SK-N-SH treated with all-trans-retinoic acid at 6 μM for 48 hours (cell line): ENCODE measurements around the gene DDB1.

Experiments used
- ATAC-seq: fragments of 200-7000 bp; cut with Tn5 transposase; 3 replicates; pipeline ENCODE4 v1.9.1; 2020; ENCODE audit warnings: mild to moderate bottlenecking, moderate library complexity
- ARNTL ChIP-seq: fragments of 450-650 bp; formaldehyde crosslinking; IDR thresholded peaks from 2 replicates; pipeline ENCODE4 v1.5.0; 2020; ENCODE audit warnings: low read depth, mild to moderate bottlenecking, moderate library complexity, borderline replicate concordance
- BACH2 ChIP-seq: fragments of 250-450 bp; sonication (Bioruptor Pico); IDR thresholded peaks from 2 replicates; pipeline ENCODE4 v1.9.0; 2021; ENCODE audit warnings: mild to moderate bottlenecking, borderline replicate concordance
- CSDC2 ChIP-seq: fragments of 250-450 bp; sonication (Bioruptor Pico); IDR thresholded peaks from 2 replicates; pipeline ENCODE4 v1.5.0; 2020; ENCODE audit warnings: mild to moderate bottlenecking, moderate library complexity
- ESRRG ChIP-seq: fragments of 250-450 bp; sonication (Bioruptor Pico); IDR thresholded peaks from 2 replicates; pipeline ENCODE4 v1.6.1; 2021; ENCODE audit warnings: mild to moderate bottlenecking
- GLIS3 ChIP-seq: fragments of 250-450 bp; sonication (Bioruptor Pico); IDR thresholded peaks from 2 replicates; pipeline ENCODE4 v1.5.0; 2020; ENCODE audit warnings: mild to moderate bottlenecking, moderate library complexity
- ISL1 ChIP-seq: fragments of 250-450 bp; sonication (Bioruptor Pico); IDR thresholded peaks from 2 replicates; pipeline ENCODE4 v2.1.2; 2022; ENCODE audit warnings: mild to moderate bottlenecking, moderate library complexity
- OSR1 ChIP-seq: fragments of 250-450 bp; sonication (Bioruptor Pico); IDR thresholded peaks from 2 replicates; pipeline ENCODE4 v1.8.0; 2022; ENCODE audit warnings: moderate library complexity, mild to moderate bottlenecking, inconsistent platforms
- PPARA ChIP-seq: fragments of 250-450 bp; sonication (Bioruptor Pico); IDR thresholded peaks from 2 replicates; pipeline ENCODE4 v1.5.0; 2020; ENCODE audit warnings: mild to moderate bottlenecking, borderline replicate concordance
- RARB ChIP-seq: fragments of 250-450 bp; sonication (Bioruptor Pico); IDR thresholded peaks from 2 replicates; pipeline ENCODE4 v1.8.0; 2021; ENCODE audit warnings: mild to moderate bottlenecking, moderate library complexity
- SNAI2 ChIP-seq: fragments of 250-450 bp; sonication (Bioruptor Pico); IDR thresholded peaks from 2 replicates; pipeline ENCODE4 v1.5.0; 2020; ENCODE audit warnings: mild to moderate bottlenecking, moderate library complexity
- TCF4 ChIP-seq: fragments of 250-450 bp; sonication (Bioruptor Pico); IDR thresholded peaks from 2 replicates; pipeline ENCODE4 v1.8.0; 2021; ENCODE audit warnings: mild to moderate bottlenecking, moderate library complexity, borderline replicate concordance
- TOX ChIP-seq: fragments of 250-450 bp; sonication (Bioruptor Pico); IDR thresholded peaks from 2 replicates; pipeline ENCODE4 v1.8.0; 2021; ENCODE audit warnings: mild to moderate bottlenecking, moderate library complexity, borderline replicate concordance
- ZC3H10 ChIP-seq: fragments of 250-450 bp; sonication (Bioruptor Pico); IDR thresholded peaks from 2 replicates; pipeline ENCODE4 v1.5.1; 2021; ENCODE audit warnings: mild to moderate bottlenecking, moderate library complexity
- ZFP3 ChIP-seq: fragments of 250-450 bp; sonication (Bioruptor Pico); IDR thresholded peaks from 2 replicates; pipeline ENCODE4 v1.5.0; 2020; ENCODE audit warnings: mild to moderate bottlenecking, moderate library complexity
- ZFP30 ChIP-seq: fragments of 450-650 bp; formaldehyde crosslinking; IDR thresholded peaks from 2 replicates; pipeline ENCODE4 v1.5.0; 2022; ENCODE audit warnings: mild to moderate bottlenecking, moderate library complexity
- ZNF565 ChIP-seq: fragments of 450-650 bp; formaldehyde crosslinking; conservative IDR thresholded peaks from 2 replicates; pipeline ENCODE4 v1.5.0; 2020; ENCODE audit warnings: low read depth, mild to moderate bottlenecking, moderate library complexity
- ZNF70 ChIP-seq: fragments of 450-650 bp; formaldehyde crosslinking; IDR thresholded peaks from 2 replicates; pipeline ENCODE4 v1.5.0; 2020; ENCODE audit warnings: mild to moderate bottlenecking, moderate library complexity
- ZNF8 ChIP-seq: fragments of 450-650 bp; formaldehyde crosslinking; IDR thresholded peaks from 2 replicates; pipeline ENCODE4 v1.5.0; 2020; ENCODE audit warnings: mild to moderate bottlenecking, moderate library complexity
- TF ChIP-seq, protein P1 (sequence below): fragments of 250-450 bp; sonication (Bioruptor Pico); IDR thresholded peaks from 2 replicates; pipeline ENCODE4 v1.5.1; 2020; ENCODE audit warnings: low read depth, mild to moderate bottlenecking, moderate library complexity
- TF ChIP-seq, protein P2 (sequence below): fragments of 250-450 bp; sonication (Bioruptor Pico); IDR thresholded peaks from 2 replicates; pipeline ENCODE4 v1.8.0; 2020; ENCODE audit warnings: mild to moderate bottlenecking, moderate library complexity, borderline replicate concordance
- TF ChIP-seq, protein P3 (sequence below): fragments of 250-450 bp; sonication (Bioruptor Pico); IDR thresholded peaks from 2 replicates; pipeline ENCODE4 v1.8.0; 2021; ENCODE audit warnings: low read depth, mild to moderate bottlenecking, moderate library complexity, borderline replicate concordance

The DDB1 gene

DNA sequence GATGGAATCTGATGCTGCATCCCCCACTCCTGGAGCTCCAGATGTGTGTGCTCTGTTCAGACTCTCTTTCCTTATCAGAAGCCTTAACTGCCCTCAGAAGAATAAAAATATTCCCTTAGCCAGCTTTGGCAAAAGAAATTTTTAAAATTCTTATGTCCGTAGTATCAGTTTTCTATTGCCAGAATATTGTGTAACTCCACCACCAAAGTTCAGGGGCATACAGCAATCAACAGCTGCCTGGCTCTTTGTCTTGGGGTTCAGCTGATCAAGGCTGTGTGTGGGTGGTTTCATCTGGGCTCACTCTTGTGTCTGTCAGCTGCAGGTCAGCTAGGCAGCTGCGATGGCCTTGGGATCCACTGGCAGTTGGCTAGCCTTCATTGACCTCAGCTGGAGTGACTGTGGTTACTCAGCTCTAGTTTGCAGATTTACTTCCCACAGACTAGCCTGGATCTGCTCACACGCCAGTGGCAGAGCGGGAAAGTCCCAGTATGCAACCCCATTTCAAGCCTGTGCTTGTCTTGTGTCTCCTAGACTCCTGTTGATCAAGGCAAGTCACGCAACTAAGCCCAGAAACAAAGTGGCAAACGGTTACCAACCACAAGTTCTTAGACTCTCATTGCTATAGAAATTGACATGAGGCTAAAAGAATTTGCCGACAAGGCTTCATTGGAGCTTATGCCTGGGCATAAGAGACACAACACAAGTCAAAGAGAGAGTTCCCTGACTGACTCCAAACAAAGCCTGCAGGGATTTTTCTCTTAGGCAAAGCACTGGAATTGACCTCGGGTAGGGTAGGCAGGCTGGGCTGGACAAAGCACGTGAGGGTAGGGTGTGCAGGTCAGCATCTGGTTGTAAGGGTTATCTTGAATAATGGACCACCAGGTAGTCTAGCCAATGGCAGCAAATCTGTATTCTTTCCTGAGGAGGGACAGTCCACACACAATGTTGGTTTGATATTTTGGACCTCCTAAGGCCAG lies 36.8 kb upstream of the DDB1 start:
- ATAC-seq = no peak
- TF ChIP-seq ZFP3 (CRISPR knock-in tag) (no peak), RARB (CRISPR knock-in tag) (no peak), TCF4 (no peak), ZNF8 (no peak), TOX (CRISPR knock-in tag) (no peak), CSDC2 (CRISPR knock-in tag) (no peak), ESRRG (no peak), ZFP30 (CRISPR knock-in tag) (no peak), BACH2 (CRISPR knock-in tag) (no peak), ZC3H10 (CRISPR knock-in tag) (no peak), ISL1 (no peak)
- TF ChIP-seq, protein P1, sequence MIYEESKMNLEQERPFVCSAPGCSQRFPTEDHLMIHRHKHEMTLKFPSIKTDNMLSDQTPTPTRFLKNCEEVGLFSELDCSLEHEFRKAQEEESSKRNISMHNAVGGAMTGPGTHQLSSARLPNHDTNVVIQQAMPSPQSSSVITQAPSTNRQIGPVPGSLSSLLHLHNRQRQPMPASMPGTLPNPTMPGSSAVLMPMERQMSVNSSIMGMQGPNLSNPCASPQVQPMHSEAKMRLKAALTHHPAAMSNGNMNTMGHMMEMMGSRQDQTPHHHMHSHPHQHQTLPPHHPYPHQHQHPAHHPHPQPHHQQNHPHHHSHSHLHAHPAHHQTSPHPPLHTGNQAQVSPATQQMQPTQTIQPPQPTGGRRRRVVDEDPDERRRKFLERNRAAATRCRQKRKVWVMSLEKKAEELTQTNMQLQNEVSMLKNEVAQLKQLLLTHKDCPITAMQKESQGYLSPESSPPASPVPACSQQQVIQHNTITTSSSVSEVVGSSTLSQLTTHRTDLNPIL (CRISPR knock-in tag) = no peak
- TF ChIP-seq, protein P2, sequence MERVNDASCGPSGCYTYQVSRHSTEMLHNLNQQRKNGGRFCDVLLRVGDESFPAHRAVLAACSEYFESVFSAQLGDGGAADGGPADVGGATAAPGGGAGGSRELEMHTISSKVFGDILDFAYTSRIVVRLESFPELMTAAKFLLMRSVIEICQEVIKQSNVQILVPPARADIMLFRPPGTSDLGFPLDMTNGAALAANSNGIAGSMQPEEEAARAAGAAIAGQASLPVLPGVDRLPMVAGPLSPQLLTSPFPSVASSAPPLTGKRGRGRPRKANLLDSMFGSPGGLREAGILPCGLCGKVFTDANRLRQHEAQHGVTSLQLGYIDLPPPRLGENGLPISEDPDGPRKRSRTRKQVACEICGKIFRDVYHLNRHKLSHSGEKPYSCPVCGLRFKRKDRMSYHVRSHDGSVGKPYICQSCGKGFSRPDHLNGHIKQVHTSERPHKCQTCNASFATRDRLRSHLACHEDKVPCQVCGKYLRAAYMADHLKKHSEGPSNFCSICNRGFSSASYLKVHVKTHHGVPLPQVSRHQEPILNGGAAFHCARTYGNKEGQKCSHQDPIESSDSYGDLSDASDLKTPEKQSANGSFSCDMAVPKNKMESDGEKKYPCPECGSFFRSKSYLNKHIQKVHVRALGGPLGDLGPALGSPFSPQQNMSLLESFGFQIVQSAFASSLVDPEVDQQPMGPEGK (CRISPR knock-in tag) = no peak

DNA sequence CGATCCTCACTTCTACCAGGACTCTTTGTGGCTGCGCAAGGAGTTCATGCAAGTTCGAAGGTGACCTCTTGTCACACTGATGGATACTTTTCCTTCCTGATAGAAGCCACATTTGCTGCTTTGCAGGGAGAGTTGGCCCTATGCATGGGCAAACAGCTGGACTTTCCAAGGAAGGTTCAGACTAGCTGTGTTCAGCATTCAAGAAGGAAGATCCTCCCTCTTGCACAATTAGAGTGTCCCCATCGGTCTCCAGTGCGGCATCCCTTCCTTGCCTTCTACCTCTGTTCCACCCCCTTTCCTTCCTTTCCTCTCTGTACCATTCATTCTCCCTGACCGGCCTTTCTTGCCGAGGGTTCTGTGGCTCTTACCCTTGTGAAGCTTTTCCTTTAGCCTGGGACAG lies 35.7 kb upstream of the DDB1 start:
- ATAC-seq = no peak
- TF ChIP-seq SNAI2 (CRISPR knock-in tag) (no peak), OSR1 (no peak), TCF4 (no peak), ZNF70 (no peak)

GRCh38 chr11:61367406-61367805 lies 34.5 kb upstream of the DDB1 start:
- TF ChIP-seq ESRRG = no peak
- 0 out of 2 replicates have a peak, but pooled peaks have one; percentile 18 for TF ChIP-seq SNAI2 (CRISPR knock-in tag)
- TF ChIP-seq ZC3H10 (CRISPR knock-in tag) = no peak
- TF ChIP-seq GLIS3 (CRISPR knock-in tag) = no peak
- TF ChIP-seq ARNTL = no peak
- no peak for TF ChIP-seq ZNF8
- TF ChIP-seq ISL1 = peak; percentile 55
- no peak for TF ChIP-seq OSR1
- ATAC-seq = no peak

DNA sequence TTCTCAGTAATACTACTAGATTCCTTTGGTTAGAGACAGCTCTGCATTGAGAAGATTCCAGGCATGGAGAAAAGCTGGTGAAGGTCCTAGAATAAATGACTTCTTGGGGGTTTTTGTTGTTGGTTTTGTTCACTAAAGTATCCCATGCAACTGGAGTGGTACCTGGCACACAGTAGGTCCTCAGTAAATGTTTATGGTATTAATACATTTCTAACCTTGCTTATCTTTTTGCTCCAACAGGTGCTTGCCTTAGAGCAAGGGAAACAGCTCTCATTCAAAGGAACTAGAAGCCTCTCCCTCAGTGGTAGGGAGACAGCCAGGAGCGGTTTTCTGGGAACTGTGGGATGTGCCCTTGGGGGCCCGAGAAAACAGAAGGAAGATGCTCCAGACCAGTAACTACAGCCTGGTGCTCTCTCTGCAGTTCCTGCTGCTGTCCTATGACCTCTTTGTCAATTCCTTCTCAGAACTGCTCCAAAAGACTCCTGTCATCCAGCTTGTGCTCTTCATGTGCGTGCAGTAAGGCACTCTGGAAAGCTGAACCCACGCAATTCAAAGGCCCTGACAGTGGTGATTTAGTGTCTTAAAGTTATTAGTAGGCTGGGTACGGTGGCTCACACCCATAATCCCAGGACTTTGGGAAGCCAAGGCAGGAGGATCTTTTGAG lies 31.2 kb upstream of the DDB1 start:
- TF ChIP-seq, protein P2 (CRISPR knock-in tag) = no peak
- no peak for TF ChIP-seq ZNF565 (CRISPR knock-in tag)
- no peak for TF ChIP-seq SNAI2 (CRISPR knock-in tag)
- no peak for TF ChIP-seq PPARA (CRISPR knock-in tag)
- no peak for TF ChIP-seq ZC3H10 (CRISPR knock-in tag)
- TF ChIP-seq ZFP3 (CRISPR knock-in tag) = no peak
- TF ChIP-seq, protein P3, sequence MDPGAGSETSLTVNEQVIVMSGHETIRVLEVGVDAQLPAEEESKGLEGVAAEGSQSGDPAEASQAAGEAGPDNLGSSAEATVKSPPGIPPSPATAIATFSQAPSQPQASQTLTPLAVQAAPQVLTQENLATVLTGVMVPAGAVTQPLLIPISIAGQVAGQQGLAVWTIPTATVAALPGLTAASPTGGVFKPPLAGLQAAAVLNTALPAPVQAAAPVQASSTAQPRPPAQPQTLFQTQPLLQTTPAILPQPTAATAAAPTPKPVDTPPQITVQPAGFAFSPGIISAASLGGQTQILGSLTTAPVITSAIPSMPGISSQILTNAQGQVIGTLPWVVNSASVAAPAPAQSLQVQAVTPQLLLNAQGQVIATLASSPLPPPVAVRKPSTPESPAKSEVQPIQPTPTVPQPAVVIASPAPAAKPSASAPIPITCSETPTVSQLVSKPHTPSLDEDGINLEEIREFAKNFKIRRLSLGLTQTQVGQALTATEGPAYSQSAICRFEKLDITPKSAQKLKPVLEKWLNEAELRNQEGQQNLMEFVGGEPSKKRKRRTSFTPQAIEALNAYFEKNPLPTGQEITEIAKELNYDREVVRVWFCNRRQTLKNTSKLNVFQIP (CRISPR knock-in tag) = no peak
- TF ChIP-seq ESRRG = no peak
- TF ChIP-seq ISL1 = no peak
- TF ChIP-seq TCF4 = no peak
- TF ChIP-seq BACH2 (CRISPR knock-in tag) = no peak
- no peak for ATAC-seq
